ENCODE data around the gene CHML.
A peak's percentile ranks its signal among the peaks of the same experiment; 100 is the strongest.

CHML gene

DNA sequence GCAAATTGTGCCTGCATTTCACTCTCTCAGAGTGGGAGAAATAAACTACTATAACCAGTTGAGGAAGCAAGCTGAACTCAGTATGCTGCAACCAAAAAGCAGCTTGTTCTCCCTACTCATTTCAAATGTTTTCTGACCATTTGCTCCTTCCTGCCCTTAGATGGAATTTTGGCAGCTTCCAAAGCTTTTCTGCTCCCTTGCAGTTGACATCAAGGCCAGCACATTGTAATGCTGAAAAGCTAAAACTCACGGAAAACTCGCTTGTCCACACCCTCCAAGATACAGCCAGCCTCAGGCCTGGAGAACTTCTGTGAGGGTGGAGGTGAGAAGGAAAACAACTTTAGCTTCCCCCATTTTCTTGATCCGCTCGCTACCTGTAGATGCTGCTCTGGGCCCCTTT, 5.0 kb upstream of the CHML start:
- DNase-seq (ENCODE audit: low read depth): no peak

DNA sequence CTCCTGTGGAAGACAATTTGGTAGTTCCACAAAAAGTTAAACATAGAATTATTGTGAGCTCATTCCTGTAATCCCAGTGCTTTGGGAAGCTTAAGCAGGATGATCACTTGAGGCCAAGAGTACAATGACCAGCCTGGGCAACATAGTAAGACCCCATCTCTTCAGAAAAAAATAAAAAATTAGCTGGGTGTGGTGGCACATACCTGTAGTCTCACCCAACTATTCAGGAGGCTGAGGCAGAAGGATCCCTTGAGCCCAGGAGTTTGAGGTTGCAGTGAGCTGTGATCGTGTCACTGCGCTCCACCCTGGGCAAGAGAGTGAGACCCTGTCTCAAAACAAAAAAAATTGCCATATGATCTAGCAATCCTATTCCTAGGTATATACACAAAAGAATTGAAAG, 4.1 kb upstream of the CHML start:
- DNase-seq (ENCODE audit: low read depth): no peak
- TF ChIP-seq, protein P1, sequence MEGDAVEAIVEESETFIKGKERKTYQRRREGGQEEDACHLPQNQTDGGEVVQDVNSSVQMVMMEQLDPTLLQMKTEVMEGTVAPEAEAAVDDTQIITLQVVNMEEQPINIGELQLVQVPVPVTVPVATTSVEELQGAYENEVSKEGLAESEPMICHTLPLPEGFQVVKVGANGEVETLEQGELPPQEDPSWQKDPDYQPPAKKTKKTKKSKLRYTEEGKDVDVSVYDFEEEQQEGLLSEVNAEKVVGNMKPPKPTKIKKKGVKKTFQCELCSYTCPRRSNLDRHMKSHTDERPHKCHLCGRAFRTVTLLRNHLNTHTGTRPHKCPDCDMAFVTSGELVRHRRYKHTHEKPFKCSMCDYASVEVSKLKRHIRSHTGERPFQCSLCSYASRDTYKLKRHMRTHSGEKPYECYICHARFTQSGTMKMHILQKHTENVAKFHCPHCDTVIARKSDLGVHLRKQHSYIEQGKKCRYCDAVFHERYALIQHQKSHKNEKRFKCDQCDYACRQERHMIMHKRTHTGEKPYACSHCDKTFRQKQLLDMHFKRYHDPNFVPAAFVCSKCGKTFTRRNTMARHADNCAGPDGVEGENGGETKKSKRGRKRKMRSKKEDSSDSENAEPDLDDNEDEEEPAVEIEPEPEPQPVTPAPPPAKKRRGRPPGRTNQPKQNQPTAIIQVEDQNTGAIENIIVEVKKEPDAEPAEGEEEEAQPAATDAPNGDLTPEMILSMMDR (conservative IDR thresholded peaks at IDR 0.05; ENCODE audit: low read length): no peak
- no peak overlapping the region for H3K4me3 ChIP-seq (ENCODE audit: low read length)

More for the DNA sequence above, 5.0 kb upstream of the CHML start:
- TF ChIP-seq, protein P1 (conservative IDR thresholded peaks at IDR 0.05; ENCODE audit: low read length): no peak
- no peak overlapping the region for H3K4me3 ChIP-seq (ENCODE audit: low read length)

DNA sequence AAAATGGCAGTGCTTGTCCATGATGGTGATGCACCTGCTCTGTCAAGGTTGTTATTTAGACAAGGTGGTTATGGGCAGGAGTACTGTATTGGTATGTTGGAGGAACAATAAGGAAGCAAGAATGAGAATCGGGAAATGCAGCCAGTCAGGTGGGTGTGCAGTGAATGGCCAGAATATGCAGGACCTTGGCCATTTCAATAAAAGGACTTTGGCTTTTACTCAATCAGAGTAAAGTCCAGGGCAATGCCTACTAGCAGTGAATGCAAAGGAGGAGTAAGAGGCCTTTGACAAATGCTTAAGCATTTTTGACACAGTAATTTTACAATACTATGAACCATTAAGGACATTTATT, 2.4 kb upstream of the CHML start:
- H3K4me3 ChIP-seq (ENCODE audit: low read length): no peak overlapping the region
- no peak for DNase-seq (ENCODE audit: low read depth)
- TF ChIP-seq, protein P1 (conservative IDR thresholded peaks at IDR 0.05; ENCODE audit: low read length): no peak

DNA sequence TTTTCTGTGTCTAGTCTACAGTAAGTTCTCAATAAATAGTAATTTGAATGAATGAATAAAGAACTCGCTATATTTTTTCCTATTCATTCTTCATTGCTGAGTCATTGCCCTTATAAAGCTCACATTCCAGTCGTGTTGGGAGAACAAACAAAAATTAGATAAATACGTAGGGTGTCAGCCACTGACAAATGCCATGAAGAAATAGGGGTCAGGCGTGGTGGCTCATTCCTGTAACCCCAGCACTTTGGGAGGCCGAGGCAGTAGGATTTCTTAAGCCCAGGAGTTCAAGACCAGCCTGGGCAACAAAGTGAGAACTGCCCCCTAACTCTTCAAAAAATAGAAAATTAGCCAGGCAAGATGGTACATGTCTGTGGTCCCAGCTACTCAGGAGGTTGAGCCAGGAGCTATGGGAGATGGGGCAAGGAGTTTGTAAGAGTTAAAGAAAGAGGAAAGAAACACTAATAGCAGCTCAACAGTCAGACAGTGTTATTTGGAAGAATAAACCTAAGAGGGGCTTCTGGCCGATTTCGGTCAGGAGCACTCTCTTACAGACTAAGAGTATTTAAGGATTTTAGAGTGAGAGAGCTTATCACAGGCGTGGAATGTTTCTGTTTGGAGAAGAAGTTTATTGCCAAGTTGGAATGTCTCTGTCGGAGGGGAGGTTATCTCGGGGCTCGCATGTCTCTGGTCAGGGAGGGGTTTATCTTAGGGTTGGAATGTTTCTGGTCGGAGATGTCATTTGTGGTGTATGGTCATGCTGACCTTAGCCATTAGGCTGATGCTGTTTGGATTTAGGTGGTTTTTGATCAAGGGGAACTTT, 1.8 kb upstream of the CHML start:
- TF ChIP-seq, protein P1 (conservative IDR thresholded peaks at IDR 0.05; ENCODE audit: low read length): no peak
- peak; percentile 60 for DNase-seq (ENCODE audit: low read depth)
- H3K4me3 ChIP-seq (ENCODE audit: low read length): no peak overlapping the region

DNA sequence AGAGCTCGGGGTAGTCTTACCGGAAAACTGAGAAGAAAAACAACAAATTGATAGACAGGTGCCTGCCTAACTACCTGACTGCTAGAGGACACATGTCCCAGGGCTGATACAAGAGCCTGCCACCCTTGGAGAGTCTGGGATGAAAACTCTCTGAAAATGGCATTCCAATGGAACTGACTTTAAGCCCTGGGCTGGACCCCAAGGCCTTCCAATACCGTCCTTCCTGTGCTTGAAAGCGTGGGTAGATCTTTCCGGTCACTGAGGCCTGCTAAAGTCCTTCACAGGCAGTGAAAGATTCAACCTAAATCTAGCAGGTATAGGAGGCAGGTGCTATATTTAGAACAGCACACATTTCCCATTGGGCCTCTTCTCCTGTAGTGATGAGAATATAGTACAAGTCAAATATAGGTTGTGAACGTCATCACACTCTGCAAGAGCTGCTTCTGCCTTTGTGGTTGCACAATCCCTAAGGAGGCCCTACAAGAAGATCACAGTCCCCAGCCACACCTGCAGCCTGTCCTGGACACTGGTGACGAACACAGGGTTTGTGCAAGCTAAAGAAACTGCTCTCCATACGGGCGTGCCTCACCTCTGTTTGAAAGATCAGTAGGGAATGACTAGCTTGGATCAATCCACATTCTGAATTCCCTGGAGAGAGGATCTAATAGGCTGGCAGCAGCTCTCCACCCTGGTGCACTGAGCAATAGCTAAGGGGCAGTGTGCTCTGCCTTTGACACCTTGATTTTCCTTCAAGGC, 876 bp upstream of the CHML start:
- TF ChIP-seq, protein P1 (conservative IDR thresholded peaks at IDR 0.05; ENCODE audit: low read length): no peak
- H3K4me3 ChIP-seq (ENCODE audit: low read length): peak overlapping the region; percentile 64
- DNase-seq (ENCODE audit: low read depth): no peak

DNA sequence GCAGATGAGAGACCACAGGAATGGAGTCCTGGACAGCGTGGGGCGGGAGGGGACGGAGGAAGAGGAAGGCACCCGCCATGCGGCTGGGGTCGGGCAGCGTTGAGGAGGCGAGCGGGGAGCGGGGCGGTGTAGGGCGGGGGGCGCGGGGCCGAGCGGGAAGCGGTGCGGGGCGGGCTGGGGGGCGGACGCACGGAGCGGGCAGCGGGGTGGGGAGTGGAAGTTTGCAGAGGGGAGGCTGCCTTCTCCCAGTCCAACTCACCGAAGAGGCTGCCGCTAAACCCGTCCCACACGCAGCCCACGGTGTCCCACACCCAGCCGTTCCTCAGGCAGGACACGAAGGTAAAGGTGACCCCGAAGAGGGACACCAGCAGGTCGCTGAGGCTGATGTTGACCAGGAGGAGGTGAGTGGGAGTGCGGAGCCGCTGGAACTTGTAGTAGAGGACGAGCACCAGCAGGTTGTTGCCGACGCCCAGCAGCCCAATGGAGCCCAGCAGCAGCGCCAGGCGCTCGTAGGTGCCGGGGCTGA, 483 bp downstream of the CHML start:
- peak; percentile 27 for DNase-seq (ENCODE audit: low read depth)
- TF ChIP-seq, protein P1 (conservative IDR thresholded peaks at IDR 0.05; ENCODE audit: low read length): 0 out of 2 replicates have a peak, but pooled peaks have one; percentile 6
- peak overlapping the region; percentile 97 for H3K4me3 ChIP-seq (ENCODE audit: low read length)

Data from AG10803 (cell line).